GM21737 (cell line): ENCODE results near the gene C12orf75.
"Not testable (repeated sequence)": the region's sequence is repeated elsewhere in the genome, so short reads cannot be mapped to it uniquely, and the experiment has no call there.

Experiments
- ATAC-seq: cut with Tn5 transposase; IDR thresholded peaks from one replicate; pipeline ENCODE4 v1.9.1; 2021; ENCODE audit warnings: mild to moderate bottlenecking, moderate library complexity; ENCODE audit not compliant: unreplicated experiment

The C12orf75 gene

GRCh38 chr12:105334001-105334400 is 3.5 kb downstream of the C12orf75 start:
- ATAC-seq, result no peak

- ATAC-seq, result no peak
Observed at GRCh38 chr12:105334582-105334981, 4.1 kb downstream of the C12orf75 start.

- no peak for ATAC-seq
Observed at GRCh38 chr12:105335856-105336255, 5.4 kb downstream of the C12orf75 start.

GRCh38 chr12:105336411-105336810 is 5.9 kb downstream of the C12orf75 start:
- ATAC-seq, result no peak

- ATAC-seq, result no peak
Observed at GRCh38 chr12:105337391-105337790, 6.9 kb downstream of the C12orf75 start.

GRCh38 chr12:105338966-105339365 is 8.5 kb downstream of the C12orf75 start:
- ATAC-seq, result no peak

GRCh38 chr12:105341010-105341409 is 10.5 kb downstream of the C12orf75 start:
- no peak for ATAC-seq

- not testable (repeated sequence) for ATAC-seq
Observed at GRCh38 chr12:105341620-105342019, 11.1 kb downstream of the C12orf75 start.

GRCh38 chr12:105342464-105342863 is 12.0 kb downstream of the C12orf75 start:
- no peak for ATAC-seq

GRCh38 chr12:105343836-105344235 is 13.3 kb downstream of the C12orf75 start:
- ATAC-seq, result no peak

GRCh38 chr12:105347499-105347898 is 17.0 kb downstream of the C12orf75 start:
- ATAC-seq, result no peak

GRCh38 chr12:105348142-105348541 is 17.7 kb downstream of the C12orf75 start:
- no peak for ATAC-seq

- ATAC-seq, result no peak
Observed at GRCh38 chr12:105348561-105348960, 18.1 kb downstream of the C12orf75 start.

GRCh38 chr12:105349138-105349537 is 18.6 kb downstream of the C12orf75 start:
- ATAC-seq, result no peak

- peak; percentile 38 for ATAC-seq
Observed at GRCh38 chr12:105351523-105351922, 21.0 kb downstream of the C12orf75 start.

- ATAC-seq, result peak; percentile 71
Observed at GRCh38 chr12:105352052-105352451, 21.6 kb downstream of the C12orf75 start.

GRCh38 chr12:105352940-105353635 is 22.6 kb downstream of the C12orf75 start:
- ATAC-seq, result no peak

GRCh38 chr12:105355752-105356151 is 25.3 kb downstream of the C12orf75 start:
- ATAC-seq, result no peak

GRCh38 chr12:105357162-105357691 is 26.7 kb downstream of the C12orf75 start:
- ATAC-seq, result peak; percentile 67

GRCh38 chr12:105358789-105359188 is 28.3 kb downstream of the C12orf75 start:
- ATAC-seq, result no peak

- no peak for ATAC-seq
Observed at GRCh38 chr12:105359856-105360255, 29.4 kb downstream of the C12orf75 start.

- ATAC-seq, result no peak
Observed at GRCh38 chr12:105363890-105364289, 33.4 kb downstream of the C12orf75 start.

GRCh38 chr12:105365231-105365630 is 34.7 kb downstream of the C12orf75 start:
- ATAC-seq, result no peak
